GM23338 (cell line): ENCODE data around the gene MID1. TPM values are rescaled to one million over a fixed set of nuclear protein-coding genes. Genes with fewer than 3 reads are reported as not detected.

Source experiments
- ATAC-seq: fragments of 200-7000 bp; cut with Tn5 transposase; 3 replicates; pipeline ENCODE4 v1.9.1; 2020
- DNase-seq: peaks from one replicate; pipeline ENCODE4 v3.0.0-alpha.2; 2015; ENCODE audit warnings: low spot score
- H2AFZ ChIP-seq: fragments of 200-600 bp; sonication (generic); 2 replicates; pipeline ENCODE4 v1.8.0; 2016; ENCODE audit warnings: antibody characterized with exemption, mild to moderate bottlenecking, moderate library complexity
- H3F3A ChIP-seq: fragments of 200-600 bp; sonication (generic); replicated peaks from 2 replicates; pipeline ENCODE4 v1.8.0; 2017; ENCODE audit warnings: antibody characterized with exemption, mixed run types, low read depth
- H3K27ac ChIP-seq: fragments of 200-600 bp; sonication (generic); 2 replicates; pipeline ENCODE4 v1.6.1; 2016; ENCODE audit warnings: low read depth
- H3K27me3 ChIP-seq: fragments of 200-600 bp; sonication (generic); 2 replicates; pipeline ENCODE4 v1.8.0; 2016; ENCODE audit warnings: mild to moderate bottlenecking, mixed run types, moderate library complexity; ENCODE audit not compliant: insufficient read depth
- H3K36me3 ChIP-seq: fragments of 200-600 bp; sonication (generic); 2 replicates; pipeline ENCODE4 v1.8.0; 2016; ENCODE audit warnings: mild to moderate bottlenecking; ENCODE audit not compliant: insufficient read depth
- H3K4me1 ChIP-seq: fragments of 200-600 bp; sonication (generic); 2 replicates; pipeline ENCODE4 v1.8.0; 2016; ENCODE audit warnings: mild to moderate bottlenecking, moderate library complexity; ENCODE audit not compliant: insufficient read depth
- H3K4me2 ChIP-seq: fragments of 200-600 bp; sonication (generic); 2 replicates; pipeline ENCODE4 v1.7.1; 2017; ENCODE audit warnings: mixed run types
- H3K4me3 ChIP-seq: fragments of 200-600 bp; sonication (generic); 2 replicates; pipeline ENCODE4 v1.6.1; 2016; ENCODE audit warnings: mixed run types
- H3K79me2 ChIP-seq: fragments of 200-600 bp; sonication (generic); replicated peaks from 2 replicates; pipeline ENCODE4 v1.8.0; 2017; ENCODE audit warnings: mild to moderate bottlenecking; ENCODE audit not compliant: insufficient read depth
- H3K9me2 ChIP-seq: fragments of 200-600 bp; sonication (generic); 2 replicates; pipeline ENCODE4 v1.8.0; 2017; ENCODE audit not compliant: insufficient read depth
- H4K20me1 ChIP-seq: fragments of 200-600 bp; sonication (generic); replicated peaks from 2 replicates; pipeline ENCODE4 v1.8.0; 2017; ENCODE audit warnings: mild to moderate bottlenecking; ENCODE audit not compliant: insufficient read depth
- H3K27ac Mint-ChIP-seq: 2 replicates; pipeline ENCODE4 v1.8.0; 2020; ENCODE audit warnings: inconsistent platforms, mild to moderate bottlenecking, moderate library complexity, mixed read lengths
- H3K27me3 Mint-ChIP-seq: 3 replicates; pipeline ENCODE4 v1.8.0; 2022; ENCODE audit warnings: low read depth, mild to moderate bottlenecking, moderate library complexity, mixed read lengths, inconsistent platforms; ENCODE audit not compliant: insufficient read depth, poor library complexity
- H3K36me3 Mint-ChIP-seq: 3 replicates; pipeline ENCODE4 v1.8.0; 2021; ENCODE audit warnings: low read depth, mild to moderate bottlenecking, inconsistent platforms, moderate library complexity, mixed read lengths
- H3K4me1 Mint-ChIP-seq: 3 replicates; pipeline ENCODE4 v1.8.0; 2020; ENCODE audit warnings: mild to moderate bottlenecking, inconsistent platforms, mixed read lengths
- H3K4me3 Mint-ChIP-seq: 3 replicates; pipeline ENCODE4 v1.8.0; 2021; ENCODE audit warnings: moderate library complexity, mild to moderate bottlenecking, inconsistent platforms, mixed read lengths
- H3K9me3 Mint-ChIP-seq: 3 replicates; pipeline ENCODE4 v1.8.0; 2020; ENCODE audit warnings: moderate library complexity, mild to moderate bottlenecking, inconsistent platforms, mixed read lengths
- CREB1 ChIP-seq: fragments of 250-450 bp; sonication (Bioruptor Pico); IDR thresholded peaks from 2 replicates; pipeline ENCODE4 v1.5.0; 2020; ENCODE audit warnings: low read depth, mild to moderate bottlenecking, moderate library complexity
- CTCF ChIP-seq, 2 experiments: fragments of 200-600 bp in 1 of 2; sonication (generic) in 1 of 2; conservative IDR thresholded peaks; 2 replicates each; pipeline versions ENCODE4 v1.5.1 to v1.6.1; 2016 to 2017; ENCODE audit warnings: antibody characterized with exemption in 2 of 2, low read depth in 2 of 2, mild to moderate bottlenecking in 2 of 2, moderate library complexity in 1 of 2
- ETS1 ChIP-seq: IDR thresholded peaks from 2 replicates; pipeline ENCODE4 v1.6.1; 2016; ENCODE audit warnings: antibody characterized with exemption
- EZH2 ChIP-seq: fragments of 200-600 bp; sonication (generic); IDR thresholded peaks from one replicate; pipeline ENCODE4 v1.8.0; 2017; ENCODE audit warnings: antibody characterized with exemption, mild to moderate bottlenecking, low read depth; ENCODE audit not compliant: unreplicated experiment
- EZH2phosphoT487 ChIP-seq: fragments of 200-600 bp; sonication (generic); IDR thresholded peaks from one replicate; pipeline ENCODE4 v1.8.1; 2018; ENCODE audit warnings: antibody characterized with exemption; ENCODE audit not compliant: unreplicated experiment
- JUNB ChIP-seq: IDR thresholded peaks from one replicate; pipeline ENCODE4 v1.6.1; 2016; ENCODE audit warnings: antibody characterized with exemption; ENCODE audit not compliant: unreplicated experiment
- NANOG ChIP-seq: IDR thresholded peaks from 2 replicates; pipeline ENCODE4 v1.6.1; 2016; ENCODE audit warnings: antibody characterized with exemption, borderline replicate concordance
- POLR2AphosphoS5 ChIP-seq: IDR thresholded peaks from 2 replicates; pipeline ENCODE4 v1.6.1; 2016; ENCODE audit warnings: antibody characterized with exemption, low read depth
- REST ChIP-seq: IDR thresholded peaks from one replicate; pipeline ENCODE4 v1.6.1; 2018; ENCODE audit warnings: antibody characterized with exemption; ENCODE audit not compliant: unreplicated experiment
- STAT1 ChIP-seq: IDR thresholded peaks from one replicate; pipeline ENCODE4 v1.6.1; 2016; ENCODE audit warnings: antibody characterized with exemption; ENCODE audit not compliant: unreplicated experiment
- ZNF114 ChIP-seq: fragments of 250-450 bp; sonication (Bioruptor Pico); IDR thresholded peaks from 2 replicates; pipeline ENCODE4 v1.5.0; 2020; ENCODE audit warnings: mild to moderate bottlenecking, moderate library complexity
- ZNF331 ChIP-seq: fragments of 250-450 bp; sonication (Bioruptor Pico); IDR thresholded peaks from 2 replicates; pipeline ENCODE4 v1.5.0; 2020; ENCODE audit warnings: low read depth, mild to moderate bottlenecking, moderate library complexity
- ZNF462 ChIP-seq: fragments of 250-450 bp; sonication (Bioruptor Pico); IDR thresholded peaks from 2 replicates; pipeline ENCODE4 v1.5.0; 2020; ENCODE audit warnings: mild to moderate bottlenecking, moderate library complexity
- polyA plus RNA-seq: library from polyadenylated mRNA; unstranded; fragments of >200 nt; fragmentation: Nextera tagmentation; extraction: Ambion mirVana; gene quantifications from 2 replicates; pipeline ENCODE4 v1.2.1, GENCODE V29; 2016
- total RNA-seq: library from RNA; depleted of rRNA; stranded (reverse); fragments of >200 nt; shearing (Covaris generic); gene quantifications from 2 replicates; pipeline ENCODE4 v1.2.3, GENCODE V29; 2014

Gene MID1
- total and polyA plus RNA-seq, 2 experiments from 2014 or later, result 27.2 to 39.3 TPM

- Histone ChIP-seq H4K20me1 (no peaks in the 10 kb centered on the region), H3K4me2 (no peak overlapping the region), H3K27ac (no peak overlapping the region), H3K36me3 (no peaks in the 10 kb centered on the region), H3K4me3 (no peak overlapping the region), H2AFZ (no peak overlapping the region), H3K27me3 (no peaks in the 10 kb centered on the region), H3K4me1 (peaks cover 15% of the 10 kb centered on the region), H3K79me2 (peaks cover 6% of the 10 kb centered on the region), H3K9me2 (no peaks in the 10 kb centered on the region), H3F3A (no peaks in the 10 kb centered on the region)
- DNase-seq, result no peak
- Mint-ChIP-seq H3K36me3 (peaks cover 7% of the 10 kb centered on the region), H3K4me1 (peaks cover 25% of the 10 kb centered on the region), H3K27me3 (no peaks in the 10 kb centered on the region), H3K27ac (0 out of 2 replicates have a peak overlapping the region, but pooled peaks have one; percentile 40), H3K4me3 (no peak overlapping the region), H3K9me3 (no peaks in the 10 kb centered on the region)
- ATAC-seq, result no peak
- TF ChIP-seq ZNF331 (CRISPR knock-in tag) (no peak), STAT1 (no peak), EZH2 (no peak), POLR2AphosphoS5 (no peak), ZNF462 (CRISPR knock-in tag) (no peak), EZH2phosphoT487 (no peak), ZNF114 (CRISPR knock-in tag) (no peak), JUNB (no peak), CTCF (conservative IDR thresholded peaks at IDR 0.05; ENCODE audit: low read depth in 2 of 2) (no peak), NANOG (no peak), ETS1 (no peak), REST (no peak), CREB1 (CRISPR knock-in tag) (no peak)
These were observed 117.4 kb downstream of the MID1 start for GRCh38 chrX:10502961-10503360.
